Panc1 (cell line): ENCODE data around the gene FZD4.
"Not testable (repeated sequence)": the region's sequence is repeated elsewhere in the genome, so short reads cannot be mapped to it uniquely, and the experiment has no call there.

Source experiments
- POLR2AphosphoS5 ChIP-seq: IDR thresholded peaks from 2 replicates; pipeline ENCODE4 v1.6.1; 2012; ENCODE audit warnings: mild to moderate bottlenecking, low read depth, low read length, moderate library complexity
- REST ChIP-seq, 2 experiments: IDR thresholded peaks; 2 replicates each; pipeline ENCODE4 v1.6.1; 2011 to 2012; ENCODE audit warnings: low read depth in 2 of 2, control low read depth in 1 of 2, low read length in 1 of 2, mild to moderate bottlenecking in 1 of 2, moderate library complexity in 1 of 2; ENCODE audit not compliant: insufficient read depth in 1 of 2
- TCF7L2 ChIP-seq: IDR thresholded peaks from 2 replicates; pipeline ENCODE4 v1.6.1; 2011; ENCODE audit warnings: mild to moderate bottlenecking, low read depth, low read length, inconsistent platforms
- TF ChIP-seq, protein P1 (sequence below): fragments of 450-650 bp; IDR thresholded peaks from 2 replicates; pipeline ENCODE4 v1.5.1; 2017; ENCODE audit warnings: mild to moderate bottlenecking

DNA sequence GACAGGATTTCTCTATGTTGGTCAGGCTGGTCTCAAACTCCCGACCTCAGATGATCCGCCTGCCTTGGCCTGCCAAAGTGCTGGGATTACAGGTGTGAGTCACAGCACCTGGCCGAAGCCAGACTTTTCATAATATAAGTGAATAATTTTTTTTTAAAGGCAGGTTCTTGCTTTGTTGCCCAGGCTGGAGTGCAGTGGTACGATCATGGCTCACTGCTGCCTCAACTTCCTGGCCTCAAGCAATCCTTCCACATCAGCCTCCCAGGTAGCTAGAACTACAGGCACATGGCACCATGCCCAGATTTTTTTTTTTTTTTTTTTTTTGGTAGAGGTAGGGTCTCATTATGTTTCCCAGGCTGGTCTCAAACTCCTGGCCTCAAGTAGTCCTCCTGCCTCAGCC is 49.1 kb upstream of the FZD4 start:
- TF ChIP-seq, protein P1, sequence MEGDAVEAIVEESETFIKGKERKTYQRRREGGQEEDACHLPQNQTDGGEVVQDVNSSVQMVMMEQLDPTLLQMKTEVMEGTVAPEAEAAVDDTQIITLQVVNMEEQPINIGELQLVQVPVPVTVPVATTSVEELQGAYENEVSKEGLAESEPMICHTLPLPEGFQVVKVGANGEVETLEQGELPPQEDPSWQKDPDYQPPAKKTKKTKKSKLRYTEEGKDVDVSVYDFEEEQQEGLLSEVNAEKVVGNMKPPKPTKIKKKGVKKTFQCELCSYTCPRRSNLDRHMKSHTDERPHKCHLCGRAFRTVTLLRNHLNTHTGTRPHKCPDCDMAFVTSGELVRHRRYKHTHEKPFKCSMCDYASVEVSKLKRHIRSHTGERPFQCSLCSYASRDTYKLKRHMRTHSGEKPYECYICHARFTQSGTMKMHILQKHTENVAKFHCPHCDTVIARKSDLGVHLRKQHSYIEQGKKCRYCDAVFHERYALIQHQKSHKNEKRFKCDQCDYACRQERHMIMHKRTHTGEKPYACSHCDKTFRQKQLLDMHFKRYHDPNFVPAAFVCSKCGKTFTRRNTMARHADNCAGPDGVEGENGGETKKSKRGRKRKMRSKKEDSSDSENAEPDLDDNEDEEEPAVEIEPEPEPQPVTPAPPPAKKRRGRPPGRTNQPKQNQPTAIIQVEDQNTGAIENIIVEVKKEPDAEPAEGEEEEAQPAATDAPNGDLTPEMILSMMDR = not testable (repeated sequence)
- not testable (repeated sequence) for TF ChIP-seq POLR2AphosphoS5; REST (IDR thresholded peaks at IDR 0.05; ENCODE audit: insufficient read depth in 1 of 2, low read depth in 2 of 2, low read length in 1 of 2); TCF7L2
